ENCODE data around the gene PABPC1L2B. TPM values are rescaled to one million over a fixed set of nuclear protein-coding genes. Genes with fewer than 3 reads are reported as not detected.
"Not testable (repeated sequence)": the region's sequence is repeated elsewhere in the genome, so short reads cannot be mapped to it uniquely, and the experiment has no call there.

The PABPC1L2B gene
- total RNA-seq = not detected

GRCh38 chrX:73002733-73003132 is at the start of gene PABPC1L2B:
Gene PABPC1L2B, plus strand, starts transcription at chrX:73002939. Its CDS starts 704 bp downstream, at chrX:73003643.
- ATAC-seq; CTCF ChIA-PET; H3K4me3 Mint-ChIP-seq; DNase-seq; POLR2A ChIA-PET; H3K4me1 Mint-ChIP-seq; H3K27ac Mint-ChIP-seq; intact Hi-C loops (cut with DNase I, micrococcal nuclease); H3K9me3 Mint-ChIP-seq (ENCODE audit: low read depth); H3K27me3 Mint-ChIP-seq; H3K36me3 Mint-ChIP-seq (ENCODE audit: low read depth): not testable (repeated sequence)

GRCh38 chrX:72959971-72960370 is 42.8 kb upstream of the PABPC1L2B start:
- H3K36me3 Mint-ChIP-seq (ENCODE audit: low read depth); intact Hi-C loops (cut with DNase I, micrococcal nuclease); DNase-seq; H3K27ac Mint-ChIP-seq; POLR2A ChIA-PET; H3K9me3 Mint-ChIP-seq (ENCODE audit: low read depth); ATAC-seq; H3K27me3 Mint-ChIP-seq; H3K4me1 Mint-ChIP-seq; H3K4me3 Mint-ChIP-seq; CTCF ChIA-PET: not testable (repeated sequence)

DNA sequence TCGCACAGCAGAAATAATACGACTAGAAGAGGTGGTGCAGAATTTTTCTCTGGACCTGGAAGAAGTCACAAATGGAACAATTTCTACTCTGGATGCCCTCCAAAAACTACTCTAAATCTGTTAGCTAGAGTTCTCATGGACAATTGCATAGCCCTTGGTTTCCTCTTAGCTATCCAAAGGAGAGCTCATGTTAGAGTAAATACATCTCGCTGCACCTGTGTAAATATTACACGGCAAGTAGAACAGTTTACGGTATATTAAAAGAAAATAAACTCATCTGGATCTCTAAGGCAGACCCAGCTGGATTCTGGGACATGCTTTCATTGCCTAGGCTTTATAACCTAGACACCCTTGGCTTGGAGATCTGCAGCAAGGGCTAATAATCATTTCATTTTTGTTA is 30.9 kb upstream of the PABPC1L2B start:
- intact Hi-C loops (cut with DNase I, micrococcal nuclease); ATAC-seq; CTCF ChIA-PET: not testable (repeated sequence)

GRCh38 chrX:72974885-72975284 is 27.9 kb upstream of the PABPC1L2B start:
- H3K4me3 Mint-ChIP-seq; H3K27me3 Mint-ChIP-seq; DNase-seq; H3K27ac Mint-ChIP-seq; H3K36me3 Mint-ChIP-seq (ENCODE audit: low read depth); POLR2A ChIA-PET; ATAC-seq; H3K9me3 Mint-ChIP-seq (ENCODE audit: low read depth); intact Hi-C loops (cut with DNase I, micrococcal nuclease); CTCF ChIA-PET; H3K4me1 Mint-ChIP-seq: not testable (repeated sequence)

More for the DNA sequence above, 30.9 kb upstream of the PABPC1L2B start:
- DNase-seq; H3K27me3 Mint-ChIP-seq; H3K27ac Mint-ChIP-seq; H3K4me1 Mint-ChIP-seq; H3K4me3 Mint-ChIP-seq; H3K9me3 Mint-ChIP-seq (ENCODE audit: low read depth); POLR2A ChIA-PET; H3K36me3 Mint-ChIP-seq (ENCODE audit: low read depth): not testable (repeated sequence)

DNA sequence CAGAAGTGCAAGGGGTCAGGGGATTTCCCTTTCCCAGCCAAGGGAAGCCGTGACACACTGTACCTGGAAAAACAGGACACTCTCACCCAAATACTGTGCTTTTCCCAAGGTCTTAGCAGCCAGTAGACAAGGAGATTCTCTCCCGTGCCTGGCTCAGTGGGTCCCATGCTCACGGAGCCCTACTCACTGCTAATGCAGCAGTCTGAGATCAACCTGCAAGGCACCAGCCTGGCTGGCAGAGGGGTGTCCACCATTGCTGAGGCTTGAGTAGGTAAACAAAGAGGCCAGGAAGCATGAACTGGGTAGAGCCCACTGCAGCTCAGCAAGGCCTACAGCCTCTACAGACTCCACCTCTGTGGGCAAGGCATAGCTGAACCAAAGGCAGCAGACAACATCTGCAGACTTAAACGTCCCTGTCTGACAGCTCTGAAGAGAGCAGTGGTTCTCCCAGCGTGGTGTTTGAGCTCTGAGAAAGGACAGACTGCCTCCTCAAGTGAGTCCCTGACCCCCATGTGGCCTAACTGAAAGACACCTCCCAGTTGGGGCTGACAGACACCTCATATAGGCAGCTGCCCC is 21.8 kb upstream of the PABPC1L2B start:
- H3K9me3 Mint-ChIP-seq (ENCODE audit: low read depth); POLR2A ChIA-PET; CTCF ChIA-PET; H3K27ac Mint-ChIP-seq; DNase-seq; H3K4me3 Mint-ChIP-seq; intact Hi-C loops (cut with DNase I, micrococcal nuclease); H3K27me3 Mint-ChIP-seq; H3K4me1 Mint-ChIP-seq; H3K36me3 Mint-ChIP-seq (ENCODE audit: low read depth); ATAC-seq: not testable (repeated sequence)

DNA sequence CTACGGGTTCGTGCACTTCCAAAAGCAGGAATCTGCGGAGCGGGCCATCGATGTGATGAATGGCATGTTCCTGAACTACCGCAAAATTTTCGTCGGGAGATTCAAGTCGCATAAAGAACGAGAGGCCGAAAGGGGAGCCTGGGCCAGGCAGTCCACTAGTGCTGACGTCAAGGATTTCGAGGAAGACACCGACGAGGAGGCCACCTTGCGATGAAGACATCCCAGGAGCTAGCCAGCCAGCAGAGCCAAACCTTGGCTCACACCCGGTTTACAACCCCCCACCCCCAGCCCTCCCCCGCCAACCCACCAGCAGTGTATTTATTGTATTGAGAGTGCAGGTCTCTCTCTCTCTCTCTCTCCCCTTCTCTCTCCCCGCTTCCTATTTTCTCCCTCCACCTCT is 1.3 kb downstream of the PABPC1L2B start:
- H3K4me3 Mint-ChIP-seq; POLR2A ChIA-PET; H3K27me3 Mint-ChIP-seq; CTCF ChIA-PET; H3K36me3 Mint-ChIP-seq (ENCODE audit: low read depth); H3K4me1 Mint-ChIP-seq; intact Hi-C loops (cut with DNase I, micrococcal nuclease); H3K9me3 Mint-ChIP-seq (ENCODE audit: low read depth); ATAC-seq; DNase-seq; H3K27ac Mint-ChIP-seq: not testable (repeated sequence)

DNA sequence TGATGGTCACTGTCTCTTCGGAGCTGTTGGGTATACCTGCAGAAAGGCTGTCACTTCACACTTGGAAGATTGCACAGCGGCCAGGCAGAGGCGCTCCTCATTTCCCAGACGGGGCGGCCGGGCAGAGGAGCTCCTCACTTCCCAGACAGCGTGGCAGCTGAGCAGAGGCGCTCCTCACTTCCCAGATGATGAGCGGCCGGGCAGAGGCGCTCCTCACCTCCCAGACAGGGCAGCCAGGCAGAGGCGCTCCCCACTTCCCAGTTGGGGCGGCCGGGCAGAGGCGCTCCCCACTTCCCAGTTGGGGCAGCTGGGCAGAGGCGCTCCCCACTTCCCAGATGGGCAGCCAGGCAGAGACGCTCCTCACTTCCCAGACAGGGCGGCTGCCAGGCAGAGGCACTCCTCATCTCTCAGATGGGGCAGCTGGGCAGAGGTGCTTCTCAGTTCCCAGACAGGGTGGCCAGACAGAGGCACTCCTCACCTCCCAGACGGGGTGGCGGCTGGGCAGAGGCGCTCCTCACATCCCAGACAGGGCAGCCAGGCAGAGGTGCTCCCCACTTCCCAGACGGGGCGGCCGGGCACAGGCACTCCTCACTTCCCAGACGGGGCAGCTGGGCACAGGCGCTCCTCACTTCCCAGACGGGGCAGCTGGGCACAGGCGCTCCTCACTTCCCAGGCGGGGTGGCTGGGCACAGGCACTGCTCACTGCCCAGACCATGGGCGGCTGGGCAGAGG is 18.8 kb downstream of the PABPC1L2B start:
- intact Hi-C loops (cut with DNase I, micrococcal nuclease) = no loop called here
- ATAC-seq = no peak
- ChIA-PET POLR2A (no interaction called here), CTCF (no interaction called here)
- H3K27me3 Mint-ChIP-seq = peaks cover 2% of the 10 kb centered on the region
- no peak overlapping the region for H3K27ac Mint-ChIP-seq
- H3K36me3 Mint-ChIP-seq (ENCODE audit: low read depth) = no peaks in the 10 kb centered on the region
- DNase-seq = no peak
- no peak overlapping the region for H3K4me3 Mint-ChIP-seq
- H3K9me3 Mint-ChIP-seq (ENCODE audit: low read depth) = peaks cover 4% of the 10 kb centered on the region
- H3K4me1 Mint-ChIP-seq = no peaks in the 10 kb centered on the region

DNA sequence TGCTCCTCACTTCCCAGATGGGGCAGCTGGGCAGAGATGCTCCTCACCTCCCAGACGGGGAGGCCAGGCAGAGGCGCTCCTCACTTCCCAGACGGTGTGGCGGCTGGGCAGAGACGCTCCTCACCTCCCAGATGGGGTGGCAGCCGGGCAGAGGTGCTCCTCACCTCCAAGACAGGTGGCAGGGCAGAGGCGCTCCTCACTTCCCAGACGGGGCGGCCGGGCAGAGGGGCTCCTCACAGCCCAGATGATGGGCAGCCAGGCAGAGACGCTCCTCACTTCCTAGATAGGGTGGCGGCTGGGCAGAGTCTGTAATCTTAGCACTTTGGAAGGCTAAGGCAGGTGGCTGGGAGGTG is 19.3 kb downstream of the PABPC1L2B start:
- ATAC-seq; H3K36me3 Mint-ChIP-seq (ENCODE audit: low read depth); H3K4me1 Mint-ChIP-seq; H3K4me3 Mint-ChIP-seq; H3K27ac Mint-ChIP-seq; intact Hi-C loops (cut with DNase I, micrococcal nuclease); H3K27me3 Mint-ChIP-seq; CTCF ChIA-PET; POLR2A ChIA-PET; H3K9me3 Mint-ChIP-seq (ENCODE audit: low read depth); DNase-seq: not testable (repeated sequence)

DNA sequence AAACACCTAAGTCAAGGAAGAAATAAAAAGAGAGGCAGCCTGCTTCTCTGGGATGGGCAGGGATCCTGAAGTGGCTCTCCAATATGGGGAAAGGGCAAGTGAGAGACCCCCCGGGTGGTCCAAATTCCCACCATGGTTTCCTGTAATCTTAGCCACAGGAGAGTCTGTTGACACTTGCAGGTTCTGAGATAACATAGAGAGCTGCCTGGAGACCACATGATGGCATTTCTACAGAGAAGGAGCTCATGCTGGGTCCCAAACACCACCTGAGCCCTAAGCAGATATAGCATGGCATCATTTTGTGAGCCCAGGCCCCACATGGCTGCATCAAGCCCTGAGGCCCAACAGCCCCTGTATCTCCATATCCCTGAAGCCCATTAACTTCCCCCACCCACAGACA is 26.1 kb downstream of the PABPC1L2B start:
- H3K9me3 Mint-ChIP-seq (ENCODE audit: low read depth) = peaks cover 4% of the 10 kb centered on the region
- DNase-seq (no peak), ATAC-seq (no peak)
- no peaks in the 10 kb centered on the region for H3K4me1 Mint-ChIP-seq
- H3K27ac Mint-ChIP-seq = no peak overlapping the region
- H3K4me3 Mint-ChIP-seq = no peak overlapping the region
- peaks cover 2% of the 10 kb centered on the region for H3K27me3 Mint-ChIP-seq
- no peaks in the 10 kb centered on the region for H3K36me3 Mint-ChIP-seq (ENCODE audit: low read depth)
- intact Hi-C loops (cut with DNase I, micrococcal nuclease) = no loop called here
- ChIA-PET CTCF (no interaction called here), POLR2A (no interaction called here)

Other genes starting within 250 kb of the PABPC1L2B start
- under 1 TPM in 1 of 2 experiments, not detected in 1; 0.18 TPM for gene DMRTC1B, start 226.0 kb upstream of the PABPC1L2B start, total RNA-seq
- not detected for gene FAM236B, start 220.3 kb upstream of the PABPC1L2B start, total RNA-seq
- not detected for gene FAM236D, start 194.7 kb upstream of the PABPC1L2B start, total RNA-seq
- gene FAM236C, start 90.3 kb upstream of the PABPC1L2B start, total RNA-seq = not detected
- not detected for gene FAM236A, start 64.7 kb upstream of the PABPC1L2B start, total RNA-seq
- gene DMRTC1, start 59.1 kb upstream of the PABPC1L2B start, total RNA-seq = under 1 TPM in 1 of 2 experiments, not detected in 1; 0.18 TPM
- gene PABPC1L2A, start 76.6 kb downstream of the PABPC1L2B start, total RNA-seq = not detected
- gene NAP1L2, start 211.9 kb downstream of the PABPC1L2B start, total RNA-seq = 1 to 10 TPM; 1.9 to 2.9 TPM

Data from activated CD4-positive, alpha-beta T cell treated with anti-CD3 and anti-CD28 coated beads for 36 hours (primary cell).